Hepatocyte (in vitro differentiated cells): ENCODE measurements around the gene TSPAN31. TPM values are rescaled to one million over a fixed set of nuclear protein-coding genes. Genes with fewer than 3 reads are reported as not detected.

Experiments
- DNase-seq: peaks from one replicate; pipeline ENCODE4 v3.0.0-alpha.2; 2016; ENCODE audit warnings: low spot score
- H2AFZ ChIP-seq: fragments of 200-600 bp; sonication (generic); 2 replicates; pipeline ENCODE4 v1.6.0; 2016; ENCODE audit warnings: antibody characterized with exemption, mild to moderate bottlenecking
- H3K27ac ChIP-seq: fragments of 200-600 bp; sonication (generic); 2 replicates; pipeline ENCODE4 v1.5.1; 2016; ENCODE audit warnings: mild to moderate bottlenecking
- H3K27me3 ChIP-seq: fragments of 200-600 bp; sonication (generic); 2 replicates; pipeline ENCODE4 v1.6.1; 2016
- H3K36me3 ChIP-seq: fragments of 200-600 bp; sonication (generic); replicated peaks from 2 replicates; pipeline ENCODE4 v1.5.1; 2016; ENCODE audit warnings: low read depth; ENCODE audit not compliant: insufficient read depth
- H3K4me1 ChIP-seq: fragments of 200-600 bp; sonication (generic); 2 replicates; pipeline ENCODE4 v1.5.1; 2016; ENCODE audit warnings: mild to moderate bottlenecking, moderate library complexity; ENCODE audit not compliant: insufficient read depth
- H3K4me2 ChIP-seq: fragments of 200-600 bp; sonication (generic); 2 replicates; pipeline ENCODE4 v1.6.0; 2016
- H3K4me3 ChIP-seq: fragments of 200-600 bp; sonication (generic); 2 replicates; pipeline ENCODE4 v1.5.1; 2016; ENCODE audit warnings: mild to moderate bottlenecking
- H3K79me2 ChIP-seq: fragments of 200-600 bp; sonication (generic); 2 replicates; pipeline ENCODE4 v1.6.0; 2017; ENCODE audit warnings: mild to moderate bottlenecking
- H3K9me2 ChIP-seq: fragments of 200-600 bp; sonication (generic); replicated peaks from 2 replicates; pipeline ENCODE4 v1.6.0; 2017; ENCODE audit warnings: mild to moderate bottlenecking; ENCODE audit not compliant: insufficient read depth
- H3K9me3 ChIP-seq: fragments of 200-600 bp; sonication (generic); 2 replicates; pipeline ENCODE4 v1.5.1; 2016; ENCODE audit warnings: low read depth, mild to moderate bottlenecking
- H4K20me1 ChIP-seq: fragments of 200-600 bp; sonication (generic); 2 replicates; pipeline ENCODE4 v1.6.0; 2016; ENCODE audit warnings: mild to moderate bottlenecking; ENCODE audit not compliant: insufficient read depth, poor library complexity, severe bottlenecking
- EZH2 ChIP-seq: fragments of 200-600 bp; sonication (generic); IDR thresholded peaks from 2 replicates; pipeline ENCODE4 v1.6.1; 2016; ENCODE audit warnings: antibody characterized with exemption, mild to moderate bottlenecking, borderline replicate concordance
- EZH2phosphoT487 ChIP-seq: fragments of 200-600 bp; sonication (generic); IDR thresholded peaks from one replicate; pipeline ENCODE4 v1.6.1; 2018; ENCODE audit warnings: antibody characterized with exemption, mild to moderate bottlenecking, low read depth, moderate library complexity; ENCODE audit not compliant: unreplicated experiment, severe bottlenecking
- WGBS: methylation state at CpG from one replicate; pipeline ENCODE4 v1.1.6; 2016; ENCODE audit warnings: low lambda C conversion rate; ENCODE audit errors: missing lambda C conversion rate; 5-methylcytosine and 5-hydroxymethylcytosine counted together
- polyA plus RNA-seq: library from polyadenylated mRNA; unstranded; fragments of >200 nt; fragmentation: Nextera tagmentation; extraction: Ambion mirVana; gene quantifications from 2 replicates; pipeline ENCODE4 v1.2.1, GENCODE V29; 2016
- total RNA-seq: library from RNA; depleted of rRNA; stranded (reverse); fragments of >200 nt; gene quantifications from 2 replicates; pipeline ENCODE4 v1.2.3, GENCODE V29; 2014
- TF ChIP-seq, protein P1 (sequence below): fragments of 200-600 bp; sonication (generic); IDR thresholded peaks from 2 replicates; pipeline ENCODE4 v1.5.1; 2016; ENCODE audit warnings: antibody characterized with exemption, mild to moderate bottlenecking; ENCODE audit not compliant: poor library complexity

The TSPAN31 gene
- total and polyA plus RNA-seq, 2 experiments from 2014 or later = 69.2 to 81.3 TPM

DNA sequence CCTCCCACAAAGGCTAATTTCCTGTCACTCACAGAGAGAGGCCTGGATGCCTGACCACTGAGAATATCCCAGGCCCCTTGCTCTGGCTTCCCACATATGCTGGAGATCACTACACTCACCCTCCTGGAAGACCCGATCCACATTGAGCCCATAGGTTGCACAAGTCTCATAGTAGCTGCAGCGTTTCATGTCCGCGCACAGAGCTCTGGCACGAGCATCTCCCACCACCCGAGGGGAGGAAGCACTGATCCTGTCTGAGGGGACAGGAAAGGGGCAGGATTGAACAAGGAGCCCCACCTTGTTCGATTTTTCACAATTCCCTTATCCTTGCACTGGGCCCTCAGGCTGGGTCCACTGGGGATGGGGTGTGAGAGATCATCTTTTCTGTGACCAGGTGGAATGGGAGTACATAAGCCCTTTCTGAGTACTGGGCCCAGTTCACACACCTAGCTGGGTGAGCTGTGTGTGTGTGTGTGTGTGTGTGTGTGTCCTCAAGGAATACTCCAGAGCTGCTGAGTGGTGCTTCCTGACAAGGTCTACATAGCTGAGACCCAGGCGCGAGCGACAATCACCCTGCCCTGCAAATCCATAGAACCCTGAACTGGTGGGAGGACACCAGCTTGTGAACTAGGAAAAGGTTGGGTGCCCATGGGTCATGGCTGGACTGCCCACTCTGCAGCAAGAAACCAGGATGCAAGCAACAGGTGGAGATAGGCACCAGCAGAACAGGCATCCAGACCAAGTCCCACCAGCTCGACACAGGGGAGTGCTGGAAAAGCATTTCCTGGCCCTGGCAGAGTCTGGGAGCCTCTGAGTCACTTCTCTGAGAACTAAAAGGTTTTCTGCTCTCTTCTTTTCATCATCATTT is 11.9 kb upstream of the TSPAN31 start:
- Histone ChIP-seq H2AFZ (no peak overlapping the region), H3K4me3 (no peak overlapping the region), H3K4me1 (peaks cover 22% of the 10 kb centered on the region), H4K20me1 (no peaks in the 10 kb centered on the region), H3K36me3 (no peaks in the 10 kb centered on the region), H3K4me2 (no peak overlapping the region), H3K9me3 (no peaks in the 10 kb centered on the region), H3K9me2 (no peaks in the 10 kb centered on the region), H3K79me2 (no peaks in the 10 kb centered on the region), H3K27me3 (peaks cover 96% of the 10 kb centered on the region), H3K27ac (no peak overlapping the region)
- DNase-seq = no peak
- TF ChIP-seq EZH2 (no peak), EZH2phosphoT487 (no peak)
- TF ChIP-seq, protein P1, sequence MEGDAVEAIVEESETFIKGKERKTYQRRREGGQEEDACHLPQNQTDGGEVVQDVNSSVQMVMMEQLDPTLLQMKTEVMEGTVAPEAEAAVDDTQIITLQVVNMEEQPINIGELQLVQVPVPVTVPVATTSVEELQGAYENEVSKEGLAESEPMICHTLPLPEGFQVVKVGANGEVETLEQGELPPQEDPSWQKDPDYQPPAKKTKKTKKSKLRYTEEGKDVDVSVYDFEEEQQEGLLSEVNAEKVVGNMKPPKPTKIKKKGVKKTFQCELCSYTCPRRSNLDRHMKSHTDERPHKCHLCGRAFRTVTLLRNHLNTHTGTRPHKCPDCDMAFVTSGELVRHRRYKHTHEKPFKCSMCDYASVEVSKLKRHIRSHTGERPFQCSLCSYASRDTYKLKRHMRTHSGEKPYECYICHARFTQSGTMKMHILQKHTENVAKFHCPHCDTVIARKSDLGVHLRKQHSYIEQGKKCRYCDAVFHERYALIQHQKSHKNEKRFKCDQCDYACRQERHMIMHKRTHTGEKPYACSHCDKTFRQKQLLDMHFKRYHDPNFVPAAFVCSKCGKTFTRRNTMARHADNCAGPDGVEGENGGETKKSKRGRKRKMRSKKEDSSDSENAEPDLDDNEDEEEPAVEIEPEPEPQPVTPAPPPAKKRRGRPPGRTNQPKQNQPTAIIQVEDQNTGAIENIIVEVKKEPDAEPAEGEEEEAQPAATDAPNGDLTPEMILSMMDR = no peak
- WGBS = 85% methylated on average over 11 of the region's 11 CpGs

DNA sequence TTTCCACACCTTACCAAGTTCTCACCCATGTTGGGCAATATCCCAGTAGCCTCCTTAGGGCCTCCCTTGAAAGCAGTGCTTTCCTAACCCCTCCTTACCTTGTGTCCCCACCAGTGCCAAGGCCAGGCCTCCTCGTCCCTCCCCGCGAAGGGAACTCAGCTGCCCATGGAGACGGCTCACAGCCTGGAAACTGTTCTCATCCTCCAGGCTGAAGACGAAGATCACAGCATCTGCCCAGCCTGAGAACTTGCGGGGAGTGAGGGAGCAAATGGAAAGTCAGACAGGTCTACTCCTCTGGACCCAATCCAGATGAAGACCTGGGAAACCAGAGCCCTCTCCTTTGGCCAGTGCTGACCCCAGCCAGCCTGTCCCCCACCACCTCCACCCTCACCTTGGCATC is 10.9 kb upstream of the TSPAN31 start:
- 69% methylated on average over 6 of the region's 6 CpGs for WGBS
- Histone ChIP-seq H3K27me3 (peaks cover 98% of the 10 kb centered on the region), H3K27ac (no peak overlapping the region), H4K20me1 (no peaks in the 10 kb centered on the region), H2AFZ (no peak overlapping the region), H3K4me3 (no peak overlapping the region), H3K9me2 (no peaks in the 10 kb centered on the region), H3K9me3 (no peaks in the 10 kb centered on the region), H3K4me1 (peaks cover 23% of the 10 kb centered on the region), H3K36me3 (no peaks in the 10 kb centered on the region), H3K4me2 (no peak overlapping the region), H3K79me2 (no peaks in the 10 kb centered on the region)
- TF ChIP-seq, protein P1 = no peak
- TF ChIP-seq EZH2 = no peak
- no peak for TF ChIP-seq EZH2phosphoT487
- DNase-seq = no peak

DNA sequence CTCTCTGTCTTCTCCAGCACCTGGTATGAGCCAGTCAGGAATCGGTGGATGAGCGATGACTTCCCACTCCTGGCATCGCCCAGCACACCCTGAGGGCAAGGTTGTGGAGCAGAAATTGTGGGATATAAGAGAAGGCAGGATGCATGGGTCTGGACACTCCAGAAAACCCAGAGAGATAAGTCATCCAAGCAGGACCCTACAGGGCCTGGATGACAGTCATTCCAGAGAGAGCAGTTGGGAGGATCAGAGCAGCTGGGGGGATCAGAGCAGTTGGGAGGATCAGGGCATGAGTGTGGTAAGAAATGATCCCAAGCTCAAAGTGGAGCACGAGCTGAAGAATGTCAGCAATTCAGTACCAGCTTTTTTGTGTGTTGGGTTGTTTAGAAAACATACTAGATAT is 10.2 kb upstream of the TSPAN31 start:
- Histone ChIP-seq H3K36me3 (no peaks in the 10 kb centered on the region), H3K4me1 (peaks cover 23% of the 10 kb centered on the region), H3K4me3 (no peak overlapping the region), H3K4me2 (no peak overlapping the region), H3K27ac (no peak overlapping the region), H4K20me1 (no peaks in the 10 kb centered on the region), H3K27me3 (peaks cover 99% of the 10 kb centered on the region), H3K79me2 (no peaks in the 10 kb centered on the region), H3K9me2 (no peaks in the 10 kb centered on the region), H3K9me3 (no peaks in the 10 kb centered on the region), H2AFZ (no peak overlapping the region)
- WGBS = 74% methylated on average over 4 of the region's 4 CpGs
- DNase-seq = no peak
- TF ChIP-seq, protein P1 = no peak
- TF ChIP-seq EZH2 (no peak), EZH2phosphoT487 (no peak)
